ENCODE results near the gene ATN1. TPM values are rescaled to one million over a fixed set of nuclear protein-coding genes. Genes with fewer than 3 reads are reported as not detected.

Gene ATN1
- polyA plus RNA-seq, 1 donor, result 66.6 TPM

Other genes starting within 250 kb of the ATN1 start
- 86.3 TPM for gene ZNF384, start 238.6 kb upstream of the ATN1 start, polyA plus RNA-seq
- gene PIANP, start 227.1 kb upstream of the ATN1 start, polyA plus RNA-seq, result 5.4 TPM
- gene COPS7A, start 203.9 kb upstream of the ATN1 start, polyA plus RNA-seq, result 42.2 TPM
- gene MLF2, start 174.8 kb upstream of the ATN1 start, polyA plus RNA-seq, result 174 TPM
- 242 TPM for gene PTMS, start 161.6 kb upstream of the ATN1 start, polyA plus RNA-seq
- 2.1 TPM for gene LAG3, start 155.4 kb upstream of the ATN1 start, polyA plus RNA-seq
- gene CD4, start 138.4 kb upstream of the ATN1 start, polyA plus RNA-seq, result 17.4 TPM
- gene GPR162, start 106.1 kb upstream of the ATN1 start, polyA plus RNA-seq, result 7.9 TPM
- 15.6 TPM for gene P3H3, start 99.6 kb upstream of the ATN1 start, polyA plus RNA-seq
- 5.9 TPM for gene GNB3, start 87.0 kb upstream of the ATN1 start, polyA plus RNA-seq
- gene CDCA3, start 76.7 kb upstream of the ATN1 start, polyA plus RNA-seq, result 29.1 TPM
- 49.7 TPM for gene USP5, start 75.8 kb upstream of the ATN1 start, polyA plus RNA-seq
- 564 TPM for gene TPI1, start 60.4 kb upstream of the ATN1 start, polyA plus RNA-seq
- 15.3 TPM for gene SPSB2, start 54.7 kb upstream of the ATN1 start, polyA plus RNA-seq
- 8.2 TPM for gene LRRC23, start 23.1 kb upstream of the ATN1 start, polyA plus RNA-seq
- gene ENO2, start 13.4 kb upstream of the ATN1 start, polyA plus RNA-seq, result 18.6 TPM
- gene RNU7-1, start 15.9 kb downstream of the ATN1 start, polyA plus RNA-seq, result not detected
- 141 TPM for gene C12orf57, start 16.1 kb downstream of the ATN1 start, polyA plus RNA-seq
- 34.6 TPM for gene PTPN6, start 23.4 kb downstream of the ATN1 start, polyA plus RNA-seq
- gene PHB2, start 42.7 kb downstream of the ATN1 start, polyA plus RNA-seq, result 225 TPM
- 38.8 TPM for gene EMG1, start 43.0 kb downstream of the ATN1 start, polyA plus RNA-seq
- 81.6 TPM for gene LPCAT3, start 90.5 kb downstream of the ATN1 start, polyA plus RNA-seq
- 80.5 TPM for gene C1S, start 132.8 kb downstream of the ATN1 start, polyA plus RNA-seq
- 56.5 TPM for gene C1R, start 164.5 kb downstream of the ATN1 start, polyA plus RNA-seq
- gene C1RL, start 181.3 kb downstream of the ATN1 start, polyA plus RNA-seq, result 76.8 TPM
- gene RBP5, start 200.9 kb downstream of the ATN1 start, polyA plus RNA-seq, result 25.7 TPM
- 71.7 TPM for gene CLSTN3, start 202.4 kb downstream of the ATN1 start, polyA plus RNA-seq